H1 (cell line): ENCODE data around the gene TET2. TPM values are rescaled to one million over a fixed set of nuclear protein-coding genes. Genes with fewer than 3 reads are reported as not detected.

Experiments used
- CTCF ChIA-PET: fragments of 300-600 bp; sonication (Branson Sonifier 250); formaldehyde crosslinking; loops from one replicate; lab custom pipeline; 2021; ENCODE audit not compliant: partially characterized antibody; lab: Charles Lee
- POLR2A ChIA-PET: fragments of 300-600 bp; sonication (Branson Sonifier 250); formaldehyde crosslinking; loops from one replicate; lab custom pipeline; 2021; ENCODE audit warnings: inconsistent platforms; ENCODE audit not compliant: partially characterized antibody; lab: Charles Lee
- DNase-seq, 2 experiments: peaks; one replicate each; pipeline versions ENCODE4 v3.0.0 to v3.0.0-alpha.2; 2010 to 2022; ENCODE audit warnings: low spot score in 2 of 2, low read depth in 1 of 2, mixed read lengths in 1 of 2
- FAIRE-seq: peaks from 2 replicates; lab custom pipeline; 2011; peaks lifted over from hg19 to GRCh38; lab: Jason Lieb, UNC
- H2AFZ ChIP-seq: 2 replicates; pipeline ENCODE4 v1.8.1; 2012; ENCODE audit warnings: low read length, inconsistent platforms
- H2AK5ac ChIP-seq: 2 replicates; pipeline ENCODE4 v1.6.1; 2013; ENCODE audit warnings: low read depth, low read length
- H2BK120ac ChIP-seq: replicated peaks from 2 replicates; pipeline ENCODE3; 2013; ENCODE audit warnings: low read depth, low read length, inconsistent platforms
- H2BK12ac ChIP-seq: 2 replicates; pipeline ENCODE4 v1.6.1; 2013; ENCODE audit warnings: low read depth, low read length
- H2BK15ac ChIP-seq: 2 replicates; pipeline ENCODE4 v1.6.1; 2013; ENCODE audit warnings: low read length
- H2BK20ac ChIP-seq: 2 replicates; pipeline ENCODE4 v1.6.1; 2013; ENCODE audit warnings: low read length
- H2BK5ac ChIP-seq: 2 replicates; pipeline ENCODE4 v1.6.1; 2013; ENCODE audit warnings: low read depth, low read length
- H3K14ac ChIP-seq: 2 replicates; pipeline ENCODE4 v1.6.1; 2013; ENCODE audit warnings: inconsistent platforms; ENCODE audit not compliant: insufficient read length
- H3K18ac ChIP-seq: 2 replicates; pipeline ENCODE4 v1.6.1; 2013; ENCODE audit warnings: low read length; ENCODE audit errors: extremely low read depth
- H3K23ac ChIP-seq: 2 replicates; pipeline ENCODE4 v1.6.1; 2013; ENCODE audit warnings: inconsistent platforms; ENCODE audit not compliant: insufficient read length
- H3K23me2 ChIP-seq: 2 replicates; pipeline ENCODE4 v1.6.1; 2013; ENCODE audit warnings: low read depth, low read length
- H3K27ac ChIP-seq: 2 replicates; pipeline ENCODE4 v1.6.1; 2011; ENCODE audit warnings: low read depth, low read length, inconsistent platforms
- H3K27me3 ChIP-seq, 4 experiments: replicated peaks in 1 of 4; 1 replicate in 1 of 4; 2 replicates in 3 of 4; pipeline versions ENCODE4 v1.6.1 to v1.8.1; 2011 to 2013; ENCODE audit warnings: low read length in 3 of 4, mild to moderate bottlenecking in 3 of 4, inconsistent platforms in 2 of 4, mixed read lengths in 2 of 4, moderate library complexity in 1 of 4; ENCODE audit not compliant: control insufficient read depth in 3 of 4, insufficient read depth in 3 of 4; ENCODE audit errors: extremely low read depth in 1 of 4
- H3K36me3 ChIP-seq, 4 experiments: 2 replicates each; pipeline versions ENCODE4 v1.6.1 to v1.8.1; 2011 to 2013; ENCODE audit warnings: mild to moderate bottlenecking in 4 of 4, low read length in 3 of 4, moderate library complexity in 2 of 4, control low read depth in 1 of 4, inconsistent platforms in 1 of 4; ENCODE audit not compliant: insufficient read depth in 4 of 4, control insufficient read depth in 2 of 4
- H3K4ac ChIP-seq: replicated peaks from 2 replicates; pipeline ENCODE3; 2013; ENCODE audit warnings: low read length, low read depth, mixed read lengths, inconsistent platforms; ENCODE audit not compliant: insufficient read length
- H3K4me1 ChIP-seq, 4 experiments: replicated peaks in 1 of 4; 1 replicate in 1 of 4; 2 replicates in 3 of 4; pipeline versions ENCODE4 v1.6.1 to v1.8.1; 2011 to 2013; ENCODE audit warnings: low read length in 3 of 4, inconsistent platforms in 2 of 4, mixed read lengths in 1 of 4; ENCODE audit not compliant: insufficient read depth in 4 of 4, control insufficient read depth in 3 of 4
- H3K4me2 ChIP-seq, 2 experiments: 2 replicates each; pipeline versions ENCODE4 v1.6.1 to v1.8.1; 2011 to 2013; ENCODE audit warnings: low read depth in 2 of 2, low read length in 2 of 2, control low read depth in 1 of 2, inconsistent platforms in 1 of 2, mild to moderate bottlenecking in 1 of 2; ENCODE audit not compliant: insufficient read depth in 1 of 2
- H3K4me3 ChIP-seq, 4 experiments: fragments of 200-600, 300-600 bp in 1 of 4; sonication (generic), shearing (Covaris generic), sonication (Bioruptor Twin) in 1 of 4; 2 replicates each; pipeline versions ENCODE4 v1.5.1 to v1.8.1; 2011 to 2016; ENCODE audit warnings: low read length in 4 of 4, low read depth in 3 of 4, control low read depth in 2 of 4, inconsistent platforms in 2 of 4, mild to moderate bottlenecking in 2 of 4, mixed read lengths in 1 of 4, moderate library complexity in 1 of 4; ENCODE audit not compliant: insufficient read depth in 2 of 4; ENCODE audit errors: extremely low read depth in 1 of 4
- H3K56ac ChIP-seq: replicated peaks from 2 replicates; pipeline ENCODE3; 2013; ENCODE audit warnings: low read depth, mild to moderate bottlenecking, mixed read lengths, low read length, inconsistent platforms; ENCODE audit not compliant: insufficient read length
- H3K79me1 ChIP-seq: 2 replicates; pipeline ENCODE4 v1.6.1; 2013; ENCODE audit warnings: low read depth, low read length, control low read depth
- H3K79me2 ChIP-seq, 2 experiments: 2 replicates each; pipeline versions ENCODE4 v1.6.1 to v1.8.1; 2012 to 2013; ENCODE audit warnings: low read length in 2 of 2, mild to moderate bottlenecking in 2 of 2, inconsistent platforms in 1 of 2; ENCODE audit not compliant: insufficient read depth in 2 of 2, control insufficient read depth in 1 of 2
- H3K9ac ChIP-seq, 4 experiments: replicated peaks in 1 of 4; 1 replicate in 1 of 4; 2 replicates in 3 of 4; pipeline versions ENCODE4 v1.6.1 to v1.8.1; 2011 to 2013; ENCODE audit warnings: low read depth in 3 of 4, low read length in 3 of 4, control low read depth in 2 of 4, mild to moderate bottlenecking in 2 of 4, moderate library complexity in 2 of 4, inconsistent platforms in 1 of 4; ENCODE audit errors: extremely low read depth in 1 of 4
- H3K9me3 ChIP-seq, 2 experiments: 2 replicates each; pipeline versions ENCODE4 v1.6.1 to v1.8.1; 2012 to 2013; ENCODE audit warnings: mild to moderate bottlenecking in 2 of 2, moderate library complexity in 2 of 2, control low read depth in 1 of 2, inconsistent platforms in 1 of 2, low read depth in 1 of 2, low read length in 1 of 2, mixed read lengths in 1 of 2; ENCODE audit not compliant: insufficient read depth in 2 of 2
- H4K20me1 ChIP-seq, 2 experiments: replicated peaks in 1 of 2; 2 replicates each; pipeline versions ENCODE3 to v1.8.1; 2011 to 2013; ENCODE audit warnings: inconsistent platforms in 2 of 2, low read length in 2 of 2, mild to moderate bottlenecking in 1 of 2; ENCODE audit not compliant: insufficient read depth in 2 of 2, control insufficient read depth in 1 of 2
- H4K5ac ChIP-seq: 2 replicates; pipeline ENCODE4 v1.6.1; 2013; ENCODE audit warnings: low read length, low read depth, mixed read lengths, inconsistent platforms; ENCODE audit not compliant: insufficient read length
- H4K8ac ChIP-seq: 2 replicates; pipeline ENCODE4 v1.8.0; 2013; ENCODE audit warnings: mild to moderate bottlenecking, moderate library complexity, low read length, inconsistent platforms; ENCODE audit not compliant: insufficient read depth; ENCODE audit errors: extremely low read depth
- H4K91ac ChIP-seq: replicated peaks from 2 replicates; pipeline ENCODE3; 2013; ENCODE audit warnings: low read length, mixed read lengths, inconsistent platforms; ENCODE audit not compliant: insufficient read length
- ASH2L ChIP-seq: fragments of 200-600, 300-600 bp; sonication (generic); IDR thresholded peaks from one replicate; pipeline ENCODE4 v1.7.1; 2017; ENCODE audit warnings: low read length
- BCL11A ChIP-seq, 2 experiments: IDR thresholded peaks; one replicate each; pipeline ENCODE4 v1.6.1; 2011; ENCODE audit warnings: low read depth in 2 of 2, low read length in 2 of 2, mild to moderate bottlenecking in 2 of 2
- CEBPB ChIP-seq: IDR thresholded peaks from 2 replicates; pipeline ENCODE4 v1.6.1; 2012; ENCODE audit warnings: low read depth, low read length
- CHD2 ChIP-seq: IDR thresholded peaks from 2 replicates; pipeline ENCODE4 v1.6.1; 2012; ENCODE audit warnings: low read length, improper control_type of control experiment
- CTBP2 ChIP-seq: IDR thresholded peaks from 2 replicates; pipeline ENCODE4 v1.7.0; 2011; ENCODE audit warnings: borderline replicate concordance, mild to moderate bottlenecking, moderate library complexity, mixed read lengths, low read length; ENCODE audit not compliant: insufficient read depth, insufficient read length
- EP300 ChIP-seq, 2 experiments: IDR thresholded peaks; 1 replicate in 1 of 2; 2 replicates in 1 of 2; pipeline ENCODE4 v1.6.1; 2011 to 2012; ENCODE audit warnings: low read depth in 2 of 2, low read length in 2 of 2, mild to moderate bottlenecking in 2 of 2, borderline replicate concordance in 1 of 2, inconsistent platforms in 1 of 2, moderate library complexity in 1 of 2
- HDAC2 ChIP-seq, 2 experiments: fragments of 300-600 bp in 1 of 2; sonication (generic) in 1 of 2; IDR thresholded peaks; 2 replicates each; pipeline ENCODE4 v1.6.1; 2011 to 2012; ENCODE audit warnings: low read depth in 2 of 2, low read length in 2 of 2, mild to moderate bottlenecking in 2 of 2, moderate library complexity in 2 of 2, borderline replicate concordance in 1 of 2, inconsistent platforms in 1 of 2
- JUN ChIP-seq: IDR thresholded peaks from 2 replicates; pipeline ENCODE4 v1.6.1; 2011; ENCODE audit warnings: low read depth, mild to moderate bottlenecking, improper control_type of control experiment, low read length
- SIX5 ChIP-seq: IDR thresholded peaks from 2 replicates; pipeline ENCODE4 v1.6.1; 2011; ENCODE audit warnings: mild to moderate bottlenecking, low read depth, low read length
- SP1 ChIP-seq: IDR thresholded peaks from 2 replicates; pipeline ENCODE4 v1.6.1; 2011; ENCODE audit warnings: low read depth, low read length
- TCF12 ChIP-seq: IDR thresholded peaks from 2 replicates; pipeline ENCODE4 v1.6.1; 2011; ENCODE audit warnings: low read depth, mild to moderate bottlenecking, low read length
- ZNF274 ChIP-seq: IDR thresholded peaks from 2 replicates; pipeline ENCODE4 v1.7.0; 2012; ENCODE audit warnings: low read length, borderline replicate concordance; ENCODE audit errors: extremely low read depth
- polyA plus RNA-seq, 7 experiments: library from polyadenylated mRNA; depleted of rRNA in 3 of 7; stranded (reverse) in 5 of 7; unstranded in 2 of 7; fragments of >200 nt in 5 of 7; fragments of 200-250 nt in 2 of 7; gene quantifications; 1 replicate in 5 of 7; 2 replicates in 1 of 7; 4 replicates in 1 of 7; pipeline versions ENCODE4 v1.2.1 to v1.2.3, GENCODE V29; 2011 to 2013; ENCODE audit warnings: missing spikeins in 2 of 7, mixed read lengths in 2 of 7
- total RNA-seq: library from RNA; stranded (reverse); fragmentation: NEBNext Ultra II Directional; extraction: Animal tissue kit (Norgen Biotek cat#: 25700); gene quantifications from 2 replicates; pipeline ENCODE4 v1.2.1, GENCODE V29; 2021
- TF ChIP-seq, protein P1 (sequence below): IDR thresholded peaks from 2 replicates; pipeline ENCODE4 v1.6.1; 2011; ENCODE audit warnings: low read length, improper control_type of control experiment

The TET2 gene
- total and polyA plus RNA-seq, 2 of the 8 experiments (the other 6 are each of a cell fraction or from before 2014, with no cell fraction given): 1.0 to 2.6 TPM

DNA sequence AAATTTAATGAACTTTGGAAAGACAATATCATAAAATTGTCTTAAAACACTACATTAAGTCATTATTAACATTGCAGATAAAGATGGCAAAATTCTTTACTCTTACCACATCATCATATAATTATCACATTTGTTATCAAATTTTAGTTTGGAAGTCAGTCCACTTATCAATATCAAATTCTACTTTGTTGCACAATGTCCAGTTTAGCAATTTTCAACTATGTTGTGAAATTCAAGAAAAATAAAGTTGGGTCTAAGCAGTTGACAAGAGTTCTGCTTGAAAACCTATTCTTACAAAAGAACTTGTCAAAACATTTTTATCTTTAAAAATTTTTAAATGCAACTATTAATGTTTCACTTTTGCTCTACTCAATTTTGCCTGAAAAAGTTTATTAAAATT, 44.7 kb upstream of the TET2 start:
- Histone ChIP-seq H3K79me2 (no peaks in the 10 kb centered on the region), H3K27me3 (no peaks in the 10 kb centered on the region), H3K4ac (no peak overlapping the region), H2AFZ (no peak overlapping the region), H2BK15ac (no peak overlapping the region), H3K36me3 (no peaks in the 10 kb centered on the region), H3K27ac (no peak overlapping the region), H4K20me1 (no peaks in the 10 kb centered on the region), H3K4me3 (no peak overlapping the region), H2BK20ac (no peak overlapping the region), H2BK120ac (no peak overlapping the region), H3K4me2 (no peak overlapping the region), H3K9me3 (no peaks in the 10 kb centered on the region), H3K4me1 (no peaks in the 10 kb centered on the region), H4K8ac (no peak overlapping the region), H3K23ac (no peak overlapping the region), H2AK5ac (no peak overlapping the region), H2BK12ac (no peak overlapping the region), H2BK5ac (no peak overlapping the region), H3K79me1 (no peaks in the 10 kb centered on the region), H3K9ac (no peak overlapping the region), H4K5ac (no peak overlapping the region), H3K23me2 (no peaks in the 10 kb centered on the region), H3K56ac (no peak overlapping the region), H3K14ac (no peak overlapping the region), H4K91ac (no peak overlapping the region), H3K18ac (no peak overlapping the region)
- FAIRE-seq: no peak
- no peak for DNase-seq
- CTCF ChIA-PET: no interaction called here
- POLR2A ChIA-PET: no interaction called here
- TF ChIP-seq CEBPB (no peak), ZNF274 (no peak), JUN (no peak), TCF12 (no peak), CTBP2 (no peak), SIX5 (no peak), BCL11A (IDR thresholded peaks at IDR 0.05; ENCODE audit: low read depth in 2 of 2, low read length in 2 of 2) (no peak), SP1 (no peak), ASH2L (no peak), EP300 (IDR thresholded peaks at IDR 0.05; ENCODE audit: borderline replicate concordance in 1 of 2, low read depth in 2 of 2, low read length in 2 of 2) (no peak), HDAC2 (IDR thresholded peaks at IDR 0.05; ENCODE audit: borderline replicate concordance in 1 of 2, low read depth in 2 of 2, low read length in 2 of 2) (no peak), CHD2 (no peak)
- TF ChIP-seq, protein P1, sequence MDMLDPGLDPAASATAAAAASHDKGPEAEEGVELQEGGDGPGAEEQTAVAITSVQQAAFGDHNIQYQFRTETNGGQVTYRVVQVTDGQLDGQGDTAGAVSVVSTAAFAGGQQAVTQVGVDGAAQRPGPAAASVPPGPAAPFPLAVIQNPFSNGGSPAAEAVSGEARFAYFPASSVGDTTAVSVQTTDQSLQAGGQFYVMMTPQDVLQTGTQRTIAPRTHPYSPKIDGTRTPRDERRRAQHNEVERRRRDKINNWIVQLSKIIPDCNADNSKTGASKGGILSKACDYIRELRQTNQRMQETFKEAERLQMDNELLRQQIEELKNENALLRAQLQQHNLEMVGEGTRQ: no peak
